ENCODE results near the gene EMILIN2. TPM values are rescaled to one million over a fixed set of nuclear protein-coding genes. Genes with fewer than 3 reads are reported as not detected.

Gene EMILIN2
- polyA plus RNA-seq, 4 donors: 13.0 to 19.4 (median 14.3) TPM

DNA sequence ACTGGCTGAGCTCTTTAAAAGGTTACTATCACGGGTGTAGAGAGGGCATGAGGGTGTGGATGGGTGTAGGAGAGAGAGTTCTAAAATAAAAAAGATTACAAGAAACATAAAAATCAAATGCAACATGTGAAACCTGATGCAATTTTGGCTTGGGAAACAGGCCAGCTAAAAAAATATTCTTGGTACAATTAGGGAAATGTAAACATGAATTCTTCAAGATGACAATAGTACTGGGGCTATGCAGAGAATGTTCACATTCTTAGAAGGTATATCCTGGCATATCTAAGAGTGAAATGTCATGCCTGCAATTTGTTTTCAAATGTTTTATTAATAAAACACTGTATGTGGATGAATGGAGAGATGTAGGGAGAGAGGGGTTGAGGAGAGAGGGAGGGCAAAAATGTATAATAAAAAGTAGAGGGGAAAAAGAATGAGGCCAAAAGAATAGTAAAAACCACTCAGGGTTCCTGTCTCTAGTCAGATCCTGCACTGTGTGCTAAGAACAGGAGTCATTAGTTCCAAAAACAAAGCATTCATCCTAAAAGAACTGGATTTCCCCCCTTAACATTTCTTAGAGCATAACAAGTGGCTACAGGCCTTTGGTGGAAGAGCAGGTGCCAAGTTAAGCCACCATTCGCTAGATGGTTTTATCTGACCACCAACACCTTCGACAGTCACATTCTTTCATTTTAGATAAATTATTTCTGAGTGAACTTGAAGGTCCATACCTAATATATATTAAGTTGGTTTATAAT is 88.8 kb downstream of the EMILIN2 start:
- DNase-seq (ENCODE audit: low read depth in 4 of 4, low spot score in 3 of 4): no peak

DNA sequence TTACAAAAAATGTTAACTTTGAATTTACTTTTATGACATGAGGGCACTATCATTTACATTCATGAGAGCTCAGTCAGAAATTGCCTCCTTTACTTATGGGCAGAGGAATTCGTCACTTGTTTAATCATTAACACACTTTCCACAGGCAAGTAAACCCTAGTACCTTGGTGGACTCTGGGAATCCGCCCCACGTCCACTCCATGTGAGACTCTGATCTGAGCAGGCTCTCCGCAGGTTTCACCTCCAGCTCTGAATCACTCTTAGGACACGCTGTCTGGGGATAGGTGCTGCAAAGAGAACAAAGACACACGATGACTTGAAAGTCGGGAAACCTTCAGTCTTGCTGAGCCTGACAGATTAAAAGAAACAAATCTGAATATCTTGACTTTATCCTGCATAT is 92.5 kb downstream of the EMILIN2 start:
- peak in 3 of 4 donors; percentile 23 to 57 (median 49) for DNase-seq (ENCODE audit: low read depth in 4 of 4, low spot score in 3 of 4)

DNA sequence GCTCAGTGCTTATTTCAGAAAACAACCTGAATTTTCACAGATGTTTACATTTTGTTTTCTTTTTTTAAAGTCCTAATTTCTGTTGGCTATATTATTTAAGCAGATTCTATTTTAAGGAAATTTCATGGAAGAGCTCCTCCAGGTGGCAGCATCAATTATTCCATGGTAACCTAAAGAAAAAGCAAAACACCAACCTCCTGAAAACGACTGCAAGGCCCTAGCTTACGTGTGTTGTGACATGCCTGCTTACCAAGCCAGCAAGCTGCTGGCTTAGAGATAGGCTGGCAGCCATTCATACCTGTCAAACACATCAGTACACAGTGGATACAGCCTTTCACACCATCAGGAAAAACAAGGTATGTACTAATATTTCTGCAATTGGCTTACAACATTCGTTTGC is 101.2 kb downstream of the EMILIN2 start:
- peak in 2 of 4 donors; percentile 23 to 24 for DNase-seq (ENCODE audit: low read depth in 4 of 4, low spot score in 3 of 4)

DNA sequence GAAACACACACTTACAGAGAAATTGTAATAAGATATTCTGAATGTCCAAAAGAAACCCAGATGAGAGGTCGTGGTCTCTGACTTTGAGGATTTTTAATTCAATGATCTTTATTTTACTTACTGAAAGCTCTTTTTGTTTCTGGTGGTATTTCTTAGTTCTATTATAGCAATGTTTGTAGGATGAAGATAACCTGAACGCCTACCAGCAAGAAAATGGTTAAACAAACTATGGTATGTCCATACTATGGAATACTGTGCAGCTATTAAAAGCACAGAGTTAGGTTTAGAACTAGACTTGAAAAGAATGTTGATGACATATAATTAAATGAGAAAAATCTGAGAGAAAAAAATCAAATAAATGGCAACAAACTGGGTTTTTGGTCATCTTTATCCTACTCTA is 105.8 kb downstream of the EMILIN2 start:
- no peak for DNase-seq (ENCODE audit: low read depth in 4 of 4, low spot score in 3 of 4)

DNA sequence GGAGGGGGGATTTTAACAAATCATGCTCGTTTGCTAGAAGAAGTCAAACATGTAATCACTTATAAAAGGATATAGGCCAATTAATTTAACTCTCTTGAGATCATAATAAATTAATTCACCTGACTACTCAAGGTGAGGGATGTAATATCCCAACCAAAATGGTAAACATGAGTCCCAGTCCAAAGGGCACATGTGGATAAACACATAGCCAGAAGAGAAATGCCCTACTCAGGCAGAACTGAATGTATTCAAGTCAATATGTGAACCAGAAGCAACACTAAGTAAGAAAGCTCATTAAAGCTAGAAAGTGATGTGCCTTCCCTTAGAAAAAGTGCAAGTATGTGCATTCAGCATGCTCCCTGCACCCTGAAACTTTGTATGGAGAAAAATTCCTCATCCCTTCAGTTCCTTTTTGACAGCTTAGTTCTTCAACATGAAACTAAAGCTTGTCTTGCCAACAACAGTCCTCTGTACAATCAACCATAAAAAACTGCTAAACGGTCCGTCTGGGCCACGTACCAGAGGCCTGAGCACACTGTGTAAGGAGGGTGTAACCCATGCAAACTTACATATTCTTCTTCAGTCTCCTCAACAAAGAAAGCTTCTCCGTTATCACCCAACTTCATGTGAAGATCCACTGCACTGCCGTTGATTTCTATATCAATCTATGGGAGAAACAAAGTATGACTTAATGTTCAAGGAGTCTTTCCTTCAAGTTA is 107.3 kb downstream of the EMILIN2 start:
- DNase-seq (ENCODE audit: low read depth in 4 of 4, low spot score in 3 of 4): no peak

DNA sequence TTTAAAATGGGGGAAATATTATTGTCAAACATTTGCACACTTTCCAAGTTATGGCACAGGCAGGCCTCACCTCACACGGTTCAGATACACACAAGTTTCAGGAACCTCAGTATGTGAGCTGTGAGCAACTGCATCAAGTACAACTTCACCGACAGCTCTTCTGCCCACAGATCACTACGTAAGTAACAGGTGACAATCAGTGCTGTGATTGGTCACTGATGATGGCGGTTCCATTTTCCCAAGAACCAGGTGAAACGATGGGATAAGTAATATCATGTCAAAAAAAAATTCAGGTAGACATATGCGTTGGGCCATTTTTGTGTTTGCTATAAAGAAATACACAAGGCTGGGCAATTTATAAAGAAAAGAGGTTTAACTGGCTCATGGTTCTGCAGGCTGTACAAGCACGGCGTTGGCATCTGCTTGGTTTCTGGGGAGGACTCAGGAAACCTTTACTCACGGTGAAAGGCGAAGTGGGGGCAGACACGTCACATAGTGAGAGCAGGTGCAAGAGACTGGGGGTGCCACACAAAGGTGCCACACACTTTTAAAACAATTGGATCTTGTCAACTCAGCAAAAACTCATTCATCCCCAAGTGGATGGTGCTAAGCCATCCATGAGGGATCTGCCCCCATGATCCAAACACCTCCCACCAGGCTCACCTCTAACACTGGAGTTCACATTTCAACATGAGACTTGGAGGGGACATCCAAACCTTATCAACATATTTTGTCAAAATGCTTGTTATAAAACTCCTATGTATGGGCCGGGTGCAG is 108.3 kb downstream of the EMILIN2 start:
- no peak for DNase-seq (ENCODE audit: low read depth in 4 of 4, low spot score in 3 of 4)

DNA sequence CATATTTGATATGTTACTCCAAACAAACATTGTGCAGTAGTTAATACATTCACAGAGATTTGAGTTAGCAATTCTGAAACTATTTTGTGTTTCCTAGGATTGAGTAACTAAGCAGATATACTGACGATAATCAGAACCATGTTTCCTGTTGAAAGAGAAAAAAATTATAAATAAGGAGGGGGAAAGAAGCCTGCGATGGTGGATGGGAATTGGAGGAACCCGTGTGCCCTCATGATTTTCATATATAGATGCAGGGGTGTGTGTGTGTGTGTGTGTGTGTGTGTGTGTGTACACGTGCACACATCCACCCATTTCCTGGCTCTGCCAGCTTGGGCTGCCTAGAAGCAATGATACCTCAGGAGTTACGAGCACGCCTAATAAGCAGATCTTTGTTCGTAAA is 109.2 kb downstream of the EMILIN2 start:
- no peak for DNase-seq (ENCODE audit: low read depth in 4 of 4, low spot score in 3 of 4)

DNA sequence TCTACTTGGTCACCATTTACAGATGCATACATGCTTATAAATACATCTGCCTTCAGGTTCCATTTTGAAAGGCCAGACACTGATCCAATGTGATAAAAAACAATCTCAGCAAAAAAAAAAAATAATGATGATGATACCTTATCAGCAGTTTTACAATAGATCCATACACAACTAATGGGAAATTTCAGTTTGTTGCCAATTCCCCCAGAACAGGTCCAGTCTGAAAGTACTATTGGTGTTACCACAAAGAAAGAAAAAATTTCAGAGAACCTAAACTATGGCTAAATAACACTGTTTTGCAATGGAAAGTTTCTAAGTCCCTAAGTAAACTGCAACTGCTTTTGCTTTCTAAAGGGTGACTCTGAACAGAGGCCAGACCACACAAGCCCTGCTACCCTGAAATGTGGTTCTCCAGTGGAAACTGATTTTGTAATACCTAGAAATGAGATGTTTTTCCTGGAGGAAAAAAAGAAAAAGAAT is 112.1 kb downstream of the EMILIN2 start:
- DNase-seq (ENCODE audit: low read depth in 4 of 4, low spot score in 3 of 4): no peak

DNA sequence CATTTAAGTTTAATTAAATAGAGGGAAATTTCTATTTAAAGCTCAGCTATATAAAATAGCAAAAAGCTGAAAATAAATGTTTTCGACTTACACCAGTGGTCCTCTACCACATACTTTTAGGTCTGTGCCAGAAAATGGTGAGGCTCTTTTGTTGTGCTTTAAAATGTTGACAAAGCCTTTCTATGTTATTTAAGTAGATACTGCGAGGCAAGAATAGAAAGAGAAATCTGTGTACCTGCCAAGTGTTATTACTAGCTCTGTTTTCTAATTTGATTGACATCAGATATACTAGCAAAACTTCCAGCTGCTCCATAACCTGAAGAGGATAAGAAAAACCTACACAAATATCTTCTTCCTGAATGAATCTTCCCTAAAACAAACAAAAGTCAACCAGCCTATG is 112.5 kb downstream of the EMILIN2 start:
- DNase-seq (ENCODE audit: low read depth in 4 of 4, low spot score in 3 of 4): no peak

DNA sequence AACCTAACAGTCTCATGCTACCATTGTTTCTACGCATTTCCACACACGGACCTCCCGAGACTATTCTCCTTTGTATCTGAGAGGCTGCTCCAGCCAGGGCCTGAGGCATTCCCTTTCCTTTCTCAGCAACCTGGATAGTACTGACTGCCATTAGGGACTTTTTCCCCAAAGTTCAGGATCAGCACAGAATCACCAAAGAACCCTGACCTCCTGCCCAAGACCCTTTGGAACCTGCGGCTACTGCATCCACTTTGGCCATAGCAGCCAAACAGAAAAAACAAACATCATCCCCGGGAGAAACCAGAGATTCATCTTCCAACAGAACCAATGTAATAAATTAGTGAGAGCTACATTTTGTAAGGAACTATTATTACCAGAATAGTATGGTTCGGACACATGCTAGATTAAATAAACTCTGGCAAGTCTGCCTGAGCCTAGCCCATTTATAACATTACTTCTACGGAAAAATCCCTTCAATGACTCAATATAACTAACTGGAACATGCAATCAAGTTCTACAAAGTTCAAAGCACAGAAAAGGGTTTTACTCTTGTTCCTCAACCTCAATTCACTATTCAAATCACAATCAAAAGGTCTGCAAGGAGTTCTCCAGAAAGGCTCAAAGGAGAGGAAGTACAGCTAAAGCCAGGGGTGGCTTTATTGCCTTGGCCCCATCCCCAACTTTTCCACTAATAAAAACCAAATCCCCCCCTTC is 114.3 kb downstream of the EMILIN2 start:
- DNase-seq (ENCODE audit: low read depth in 4 of 4, low spot score in 3 of 4): no peak

DNA sequence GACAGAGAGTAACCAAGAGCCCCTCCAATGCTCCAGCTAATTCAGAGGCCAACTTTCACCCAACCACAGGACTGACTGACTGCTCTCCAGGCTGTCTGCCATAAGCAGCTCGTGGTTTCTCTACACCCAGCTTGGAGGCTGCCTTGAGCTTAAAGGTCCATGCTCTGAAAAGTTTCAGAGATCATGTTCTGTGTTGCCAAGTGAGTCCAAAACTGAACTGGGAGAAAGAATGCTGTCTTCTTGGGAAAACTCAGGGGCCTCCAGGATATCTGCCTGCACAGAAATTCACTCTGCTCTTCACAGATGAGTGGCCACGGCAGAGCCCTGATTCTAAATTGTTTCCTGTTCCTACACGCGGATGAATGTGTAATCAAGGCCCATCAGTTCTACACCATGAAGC is 115.0 kb downstream of the EMILIN2 start:
- DNase-seq (ENCODE audit: low read depth in 4 of 4, low spot score in 3 of 4): no peak

DNA sequence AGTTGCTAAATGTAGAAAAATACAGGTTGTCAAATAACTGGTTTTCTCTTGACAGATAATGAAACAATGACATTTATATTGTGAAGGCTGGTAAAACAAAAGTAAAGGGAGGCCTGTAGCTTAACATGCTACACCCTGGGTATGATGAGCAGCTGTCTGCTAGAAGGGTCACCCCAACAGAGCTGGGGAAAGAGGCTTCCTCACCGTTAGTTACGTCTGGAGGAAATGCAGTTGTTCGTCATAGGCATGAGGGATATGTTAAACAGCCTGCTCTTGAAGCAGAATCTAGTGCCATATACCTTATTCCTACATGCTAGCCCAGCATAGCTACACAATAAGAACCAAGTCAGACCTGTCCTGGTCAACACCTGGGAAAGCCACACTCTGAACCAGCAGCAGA is 116.2 kb downstream of the EMILIN2 start:
- DNase-seq (ENCODE audit: low read depth in 4 of 4, low spot score in 3 of 4): no peak

DNA sequence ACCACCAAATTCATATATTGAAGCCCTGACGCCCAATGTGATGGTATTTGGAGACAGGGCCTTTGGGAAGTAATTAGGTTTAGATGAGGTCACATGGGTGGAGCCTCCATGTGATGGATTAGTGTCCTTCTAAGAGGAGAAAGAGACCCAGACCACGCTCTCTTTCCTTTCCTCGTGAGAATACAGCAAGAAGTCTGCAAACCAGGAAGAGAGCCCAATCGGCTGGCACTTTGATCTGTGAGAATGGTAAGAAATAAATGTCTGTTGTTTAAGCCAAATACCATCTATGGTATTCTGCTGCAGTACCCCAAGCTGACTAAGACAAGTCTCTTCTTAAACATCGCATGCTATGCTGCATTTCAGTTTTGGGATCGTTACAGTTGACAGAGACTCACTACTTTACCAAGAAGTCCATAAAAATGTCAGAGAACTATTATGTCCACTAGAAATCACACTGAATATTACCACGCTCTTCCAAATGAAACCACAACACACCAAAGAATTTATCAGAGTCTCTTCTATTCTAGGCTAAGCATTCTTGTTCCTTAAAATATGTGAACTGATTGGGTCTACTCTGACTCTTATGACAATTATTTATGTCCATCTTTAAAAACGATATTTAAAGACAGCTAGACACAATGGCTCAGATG is 117.7 kb downstream of the EMILIN2 start:
- DNase-seq (ENCODE audit: low read depth in 4 of 4, low spot score in 3 of 4): no peak

Other genes starting within 250 kb of the EMILIN2 start
- 10 to 100 TPM; 52.4 to 65.8 (median 62.7) TPM for gene SMCHD1, start 191.3 kb upstream of the EMILIN2 start, polyA plus RNA-seq (ENCODE audit: insufficient read length in 4 of 4)
- gene LPIN2, start 166.1 kb downstream of the EMILIN2 start, polyA plus RNA-seq (ENCODE audit: insufficient read length in 4 of 4): 10 to 100 TPM; 37.9 to 42.5 (median 39.2) TPM

Measured in right renal pelvis (tissue), 4 donors.